K562 (cell line): ENCODE results near the gene SLC25A44. TPM values are rescaled to one million over a fixed set of nuclear protein-coding genes. Genes with fewer than 3 reads are reported as not detected.

ENCODE experiments used
- ATAC-seq: fragments of 200-7000 bp; cut with Tn5 transposase; 3 replicates; pipeline ENCODE4 v1.9.1; 2020; ENCODE audit warnings: moderate library complexity
- BruUV-seq: library from RNA; stranded (reverse); fragments of 400-500 nt; replicated peaks from 2 replicates; lab custom pipeline; 2021; lab: Mats Ljungman, UMichigan
- CTCF ChIA-PET: fragments of 300-600 bp; formaldehyde crosslinking; extraction: SDS; loops from one replicate; lab custom pipeline; 2021; ENCODE audit warnings: low intra/inter-chr PET ratio; lab: Yijun Ruan, JAX
- POLR2A ChIA-PET: fragments of 300-600, 350-650 bp; sonication (Branson Sonifier 250); formaldehyde crosslinking; extraction: SDS; loops from one replicate; lab custom pipeline; 2021; ENCODE audit warnings: antibody characterized with exemption, inconsistent platforms; lab: Yijun Ruan, JAX
- DNase-seq, 4 experiments: peaks; one replicate each; pipeline versions ENCODE4 v3.0.0 to v3.0.0-alpha.2; 2011 to 2018; ENCODE audit warnings: low spot score in 3 of 4, mixed read lengths in 3 of 4; ENCODE audit errors: extremely low read depth in 1 of 4
- FAIRE-seq: peaks from 2 replicates; lab custom pipeline; 2011; peaks lifted over from hg19 to GRCh38; lab: Jason Lieb, UNC
- H2AFZ ChIP-seq: 2 replicates; pipeline ENCODE4 v1.6.0; 2011; ENCODE audit warnings: low read depth, low read length, control low read depth, inconsistent platforms
- H3K27ac ChIP-seq: fragments of 200-600 bp; 3 replicates; pipeline ENCODE4 v1.8.0; 2011; ENCODE audit warnings: low read depth, mild to moderate bottlenecking, control low read depth, inconsistent platforms, low read length, moderate library complexity, mixed read lengths; ENCODE audit errors: extremely low read depth
- H3K27me3 ChIP-seq, 2 experiments: fragments of 300-600 bp in 1 of 2; 2 replicates in 1 of 2; 3 replicates in 1 of 2; pipeline versions ENCODE4 v1.6.0 to v1.8.0; 2011; ENCODE audit warnings: inconsistent platforms in 2 of 2, low read length in 2 of 2, mild to moderate bottlenecking in 1 of 2, mixed read lengths in 1 of 2, moderate library complexity in 1 of 2; ENCODE audit not compliant: control insufficient read depth in 2 of 2, insufficient read depth in 2 of 2
- H3K36me3 ChIP-seq: fragments of 300-600 bp; 3 replicates; pipeline ENCODE4 v1.8.0; 2011; ENCODE audit warnings: mild to moderate bottlenecking, low read length, inconsistent platforms; ENCODE audit not compliant: control insufficient read depth, insufficient read depth
- H3K4me1 ChIP-seq, 2 experiments: fragments of 200-600 bp in 1 of 2; replicated peaks in 1 of 2; 2 replicates in 1 of 2; 3 replicates in 1 of 2; pipeline versions ENCODE4 v1.5.1 to v1.8.0; 2011; ENCODE audit warnings: inconsistent platforms in 2 of 2, low read length in 2 of 2, mild to moderate bottlenecking in 1 of 2, mixed read lengths in 1 of 2, moderate library complexity in 1 of 2; ENCODE audit not compliant: control insufficient read depth in 2 of 2, insufficient read depth in 2 of 2
- H3K4me2 ChIP-seq: 2 replicates; pipeline ENCODE4 v1.6.1; 2011; ENCODE audit warnings: low read length, control low read depth, inconsistent platforms, mixed read lengths; ENCODE audit not compliant: insufficient read depth
- H3K4me3 ChIP-seq: fragments of 200-600 bp; sonication (generic), shearing (Covaris generic); 2 replicates; pipeline ENCODE4 v1.5.1; 2016; ENCODE audit warnings: control low read depth, inconsistent platforms
- H3K79me2 ChIP-seq: fragments of 200-600 bp; 3 replicates; pipeline ENCODE4 v1.8.0; 2011; ENCODE audit warnings: low read length, inconsistent platforms; ENCODE audit not compliant: control insufficient read depth, insufficient read depth
- H3K9ac ChIP-seq, 2 experiments: 2 replicates each; pipeline versions ENCODE4 v1.6.0 to v1.6.1; 2011; ENCODE audit warnings: low read depth in 2 of 2, low read length in 2 of 2, control low read depth in 1 of 2, inconsistent platforms in 1 of 2, mild to moderate bottlenecking in 1 of 2, mixed read lengths in 1 of 2; ENCODE audit not compliant: insufficient read depth in 1 of 2
- H3K9me1 ChIP-seq: one replicate; pipeline ENCODE4 v1.6.0; 2011; ENCODE audit warnings: inconsistent platforms, mild to moderate bottlenecking, low read length, moderate library complexity; ENCODE audit not compliant: control insufficient read depth, insufficient read depth
- H3K9me3 ChIP-seq: replicated peaks from 2 replicates; pipeline ENCODE4 v1.5.1; 2011; ENCODE audit warnings: low read depth, low read length, inconsistent platforms; ENCODE audit not compliant: control insufficient read depth, insufficient read depth
- H4K20me1 ChIP-seq: replicated peaks from 2 replicates; pipeline ENCODE4 v1.6.1; 2011; ENCODE audit warnings: low read length, inconsistent platforms, mixed read lengths; ENCODE audit not compliant: control insufficient read depth, insufficient read depth
- KDM5B ChIP-seq: fragments of 200-600 bp; sonication (generic); IDR thresholded peaks from 2 replicates; pipeline ENCODE4 v1.6.1; 2012; ENCODE audit warnings: low read depth, mild to moderate bottlenecking, moderate library complexity, low read length, control low read depth, inconsistent platforms; ENCODE audit not compliant: insufficient replicate concordance
- MXD1 ChIP-seq: fragments of 250-450 bp; sonication (Bioruptor Pico); IDR thresholded peaks from 2 replicates; pipeline ENCODE4 v1.8.0; 2021; ENCODE audit warnings: borderline replicate concordance, mild to moderate bottlenecking, moderate library complexity; ENCODE audit not compliant: poor library complexity, severe bottlenecking
- POLR2G ChIP-seq: fragments of 200-400 bp; formaldehyde crosslinking; IDR thresholded peaks from 2 replicates; pipeline ENCODE4 v1.6.1; 2017; ENCODE audit warnings: low read depth, mild to moderate bottlenecking, antibody characterized with exemption, low read length, moderate library complexity
- ZBTB33 ChIP-seq: sonication (generic); formaldehyde crosslinking; IDR thresholded peaks from 2 replicates; pipeline ENCODE4 v1.8.1; 2023; ENCODE audit warnings: mild to moderate bottlenecking, missing genetic modification reagents
- ZFP36 ChIP-seq: fragments of 150-350 bp; IDR thresholded peaks from 2 replicates; pipeline ENCODE4 v1.6.1; 2018; ENCODE audit warnings: low read length, low read depth; ENCODE audit not compliant: partially characterized antibody
- WGBS: fragments of 100-300 bp; shearing (Covaris generic); methylation state at CpG from one replicate; pipeline ENCODE4 v1.1.6; 2016; ENCODE audit warnings: low coverage, mixed read lengths; ENCODE audit not compliant: insufficient coverage; ENCODE audit errors: missing lambda C conversion rate; 5-methylcytosine and 5-hydroxymethylcytosine counted together
- in situ Hi-C: fragments of 300-500 bp; cut with MboI; formaldehyde crosslinking; loops from 4 replicates; pipeline ENCODE4 v1.15.0; 2018; ENCODE audit warnings: inconsistent platforms, mixed read lengths
- intact Hi-C: fragments of 100-400 bp; cut with micrococcal nuclease; formaldehyde crosslinking; loops from 2 replicates; pipeline ENCODE4 v1.14.2; 2022
- polyA plus RNA-seq, 8 experiments: library from polyadenylated mRNA; depleted of rRNA in 4 of 8; stranded (reverse) in 5 of 8; unstranded in 3 of 8; fragments of >200 nt; fragmentation: Nextera tagmentation in 2 of 8; fragmentation: Illumina TruSeq in 1 of 8; extraction: Ambion mirVana in 2 of 8; extraction: Trizol in 1 of 8; gene quantifications; 2 replicates each; pipeline versions ENCODE4 v1.2.1 to v1.2.3, GENCODE V29; 2011 to 2014; ENCODE audit warnings: inconsistent platforms in 1 of 8, missing spikeins in 1 of 8
- total RNA-seq, 7 experiments: library from RNA; depleted of rRNA in 6 of 7; stranded (reverse); fragments of >200 nt in 6 of 7; fragmentation: Illumina TruSeq in 2 of 7; extraction: Trizol in 2 of 7; gene quantifications; 2 replicates each; pipeline versions ENCODE4 v1.2.1 to v1.2.3, GENCODE V29; 2011 to 2021; ENCODE audit warnings: low replicate concordance in 1 of 7

The SLC25A44 gene
- total and polyA plus RNA-seq, 9 of the 15 experiments (the other 6 are each of a cell fraction or from before 2014, with no cell fraction given), result 4.4 to 22.8 (median 12.5) TPM

- CTCF ChIA-PET, result no interaction called here
These were observed 51.7 kb downstream of the SLC25A44 start for GRCh38 chr1:156245451-156246232.

More at GRCh38 chr1:156245451-156246232, 51.7 kb downstream of the SLC25A44 start:
- ATAC-seq, result no peak
- Histone ChIP-seq H3K36me3 (peaks cover 17% of the 10 kb centered on the region; the same call in 1 of the 3 replicates), H2AFZ (no peak overlapping the region), H3K27me3 (no peaks in the 10 kb centered on the region), H3K4me2 (no peak overlapping the region), H3K9me1 (peaks cover 3% of the 10 kb centered on the region), H4K20me1 (no peaks in the 10 kb centered on the region; the same call in 1 of the 2 replicates), H3K9ac (peak overlapping the region in 1 of 2 experiments; percentile 50; a peak in 2 of 4 replicates), H3K4me1 (peaks cover 0 to 56% of the 10 kb centered on the region in 2 experiments; a peak in 3 of 5 replicates), H3K9me3 (no peaks in the 10 kb centered on the region), H3K27ac (no peak overlapping the region), H3K79me2 (no peaks in the 10 kb centered on the region), H3K4me3 (no peak overlapping the region)
- TF ChIP-seq ZFP36, result peak; percentile 59
- TF ChIP-seq MXD1 (CRISPR knock-in tag), result no peak
- TF ChIP-seq KDM5B, result no peak
- TF ChIP-seq POLR2G, result peak; percentile 64
- peak; percentile 89 for TF ChIP-seq ZBTB33 (CRISPR knock-in tag)
- BruUV-seq, result no TSS peak
- POLR2A ChIA-PET, result interaction anchor here (0.8 to 2.1 kb wide), 7 partner anchors 9 to 293 kb away, joined by 3 to 7 read pairs (median 3); partner anchors contain the start of gene PMF1
- WGBS, result 80% methylated on average over 46 of the region's 69 CpGs
- in situ Hi-C loops (no loop called here), intact Hi-C loops (no loop called here)
- FAIRE-seq, result no peak
- DNase-seq, result no peak
